ENCODE results near the gene MINPP1. TPM values are rescaled to one million over a fixed set of nuclear protein-coding genes. Genes with fewer than 3 reads are reported as not detected.
"Not testable (repeated sequence)": the region's sequence is repeated elsewhere in the genome, so short reads cannot be mapped to it uniquely, and the experiment has no call there.

Gene MINPP1
- total and polyA plus RNA-seq, 2 of the 13 experiments (the other 11 are each of a cell fraction or from before 2014, with no cell fraction given): 19.2 to 53.7 TPM

GRCh38 chr10:87504640-87505365 is at the start of gene MINPP1 (continued):
- peak; percentile 68; the same call in 1 of the 2 replicates for TF ChIP-seq SIN3A (IDR thresholded peaks at IDR 0.05; ENCODE audit: borderline replicate concordance, low read depth, low read length)
- peak; percentile 81 for TF ChIP-seq MYPOP (CRISPR knock-in tag; IDR thresholded peaks at IDR 0.05)
- no peak for TF ChIP-seq CCAR2 (optimal IDR thresholded peaks at IDR 0.05; ENCODE audit: low read depth, low read length)
- peak; percentile 20; the same call in 1 of the 2 replicates for TF ChIP-seq KDM1A (CRISPR knock-in tag; IDR thresholded peaks at IDR 0.05)
- peak; percentile 95 for TF ChIP-seq HDAC1 (CRISPR knock-in tag; IDR thresholded peaks at IDR 0.05)
- TF ChIP-seq NBN (conservative IDR thresholded peaks at IDR 0.05): no peak
- TF ChIP-seq, protein P1, sequence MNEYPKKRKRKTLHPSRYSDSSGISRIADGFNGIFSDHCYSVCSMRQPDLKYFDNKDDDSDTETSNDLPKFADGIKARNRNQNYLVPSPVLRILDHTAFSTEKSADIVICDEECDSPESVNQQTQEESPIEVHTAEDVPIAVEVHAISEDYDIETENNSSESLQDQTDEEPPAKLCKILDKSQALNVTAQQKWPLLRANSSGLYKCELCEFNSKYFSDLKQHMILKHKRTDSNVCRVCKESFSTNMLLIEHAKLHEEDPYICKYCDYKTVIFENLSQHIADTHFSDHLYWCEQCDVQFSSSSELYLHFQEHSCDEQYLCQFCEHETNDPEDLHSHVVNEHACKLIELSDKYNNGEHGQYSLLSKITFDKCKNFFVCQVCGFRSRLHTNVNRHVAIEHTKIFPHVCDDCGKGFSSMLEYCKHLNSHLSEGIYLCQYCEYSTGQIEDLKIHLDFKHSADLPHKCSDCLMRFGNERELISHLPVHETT (CRISPR knock-in tag; conservative IDR thresholded peaks at IDR 0.05): peak; percentile 48; the same call in 1 of the 2 replicates
- peak; percentile 32; the same call in 1 of the 2 replicates for TF ChIP-seq THRA (CRISPR knock-in tag; IDR thresholded peaks at IDR 0.05; ENCODE audit: borderline replicate concordance)
- TF ChIP-seq ZBTB7B (CRISPR knock-in tag; IDR thresholded peaks at IDR 0.05): no peak; the same call in 1 of the 2 replicates

- in situ Hi-C loops (cut with HindIII; ENCODE audit: extremely low pct_ligation_motif_present, low pct_unique_long_range_greater_than_20kb); H3K9ac ChIP-seq (ENCODE audit: insufficient read depth, low read depth, low read length); DNase-seq (ENCODE audit: low spot score); H4K20me1 ChIP-seq (ENCODE audit: insufficient read depth, low read length); FAIRE-seq; H3K4me2 ChIP-seq (ENCODE audit: low read depth, low read length); H2AFZ ChIP-seq (ENCODE audit: low read length); H3K4me1 ChIP-seq (ENCODE audit: insufficient read depth, low read length); intact Hi-C loops (cut with micrococcal nuclease; ENCODE audit: unreplicated experiment); POLR2A ChIA-PET; H3K36me3 ChIP-seq (replicated peaks in 1 of 2; ENCODE audit: control insufficient read depth in 1 of 2, insufficient read depth in 2 of 2, low read length in 2 of 2); H3K27ac ChIP-seq (ENCODE audit: extremely low read length, insufficient read depth, low read length); H3K79me2 ChIP-seq (ENCODE audit: insufficient read depth, low read length); H3K27me3 ChIP-seq (ENCODE audit: control insufficient read depth in 1 of 2, insufficient read depth in 2 of 2, low read length in 2 of 2); H3K4me3 ChIP-seq (replicated peaks in 1 of 3; ENCODE audit: insufficient read depth in 1 of 3, low read depth in 2 of 3, low read length in 3 of 3); CTCF ChIA-PET (ENCODE audit: low intra/inter-chr PET ratio, low total read pairs); BruUV-seq (replicated peaks); H3K9me3 ChIP-seq (ENCODE audit: low read length): not testable (repeated sequence)
- no CpG with 5 or more reads among the region's 1 CpG for WGBS (ENCODE audit: low lambda C conversion rate)
- peak; percentile 88 for ATAC-seq
These were observed 48.0 kb upstream of the MINPP1 start for GRCh38 chr10:87456586-87457220.

- H2AFZ ChIP-seq (ENCODE audit: low read length); in situ Hi-C loops (cut with HindIII; ENCODE audit: extremely low pct_ligation_motif_present, low pct_unique_long_range_greater_than_20kb); H3K27me3 ChIP-seq (ENCODE audit: control insufficient read depth in 1 of 2, insufficient read depth in 2 of 2, low read length in 2 of 2); intact Hi-C loops (cut with micrococcal nuclease; ENCODE audit: unreplicated experiment); H3K79me2 ChIP-seq (ENCODE audit: insufficient read depth, low read length); DNase-seq (ENCODE audit: low spot score); H3K9ac ChIP-seq (ENCODE audit: insufficient read depth, low read depth, low read length); H3K4me2 ChIP-seq (ENCODE audit: low read depth, low read length); H3K4me3 ChIP-seq (replicated peaks in 1 of 3; ENCODE audit: insufficient read depth in 1 of 3, low read depth in 2 of 3, low read length in 3 of 3); FAIRE-seq; H3K27ac ChIP-seq (ENCODE audit: extremely low read length, insufficient read depth, low read length); CTCF ChIA-PET (ENCODE audit: low intra/inter-chr PET ratio, low total read pairs); H3K9me3 ChIP-seq (ENCODE audit: low read length); H4K20me1 ChIP-seq (ENCODE audit: insufficient read depth, low read length); H3K4me1 ChIP-seq (ENCODE audit: insufficient read depth, low read length); ATAC-seq; BruUV-seq (replicated peaks); H3K36me3 ChIP-seq (replicated peaks in 1 of 2; ENCODE audit: control insufficient read depth in 1 of 2, insufficient read depth in 2 of 2, low read length in 2 of 2); POLR2A ChIA-PET: not testable (repeated sequence)
- WGBS (ENCODE audit: low lambda C conversion rate): 100% methylated on average over 1 of the region's 2 CpGs
These were observed 42.9 kb upstream of the MINPP1 start for GRCh38 chr10:87461751-87462150.

Measured in HepG2 (cell line).